GM19238 (cell line): ENCODE data around the gene KIF14.
"Not testable (repeated sequence)": the region's sequence is repeated elsewhere in the genome, so short reads cannot be mapped to it uniquely, and the experiment has no call there.

ENCODE experiments used
- DNase-seq: peaks from one replicate; pipeline ENCODE4 v3.0.0; 2011; ENCODE audit warnings: low spot score; ENCODE audit not compliant: insufficient read length

KIF14 gene

DNA sequence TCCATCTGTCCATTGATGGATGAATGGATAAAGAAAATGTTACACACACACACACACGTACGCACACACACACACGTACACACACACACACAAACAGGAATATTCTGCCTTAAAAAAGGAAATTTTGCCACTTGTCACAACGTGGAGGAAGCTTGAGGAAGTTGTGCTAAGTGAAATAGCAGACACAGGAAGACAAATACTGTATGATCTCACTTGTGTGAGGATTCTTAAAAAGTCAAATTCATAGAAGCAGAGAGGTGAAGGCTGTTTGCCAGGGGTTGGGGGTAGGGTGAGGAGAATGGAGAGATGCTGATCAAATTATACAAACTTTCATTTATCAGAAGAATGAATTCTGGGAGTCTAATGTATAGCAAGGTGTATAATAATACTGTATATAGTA, 73.2 kb downstream of the KIF14 start:
- no peak for DNase-seq

DNA sequence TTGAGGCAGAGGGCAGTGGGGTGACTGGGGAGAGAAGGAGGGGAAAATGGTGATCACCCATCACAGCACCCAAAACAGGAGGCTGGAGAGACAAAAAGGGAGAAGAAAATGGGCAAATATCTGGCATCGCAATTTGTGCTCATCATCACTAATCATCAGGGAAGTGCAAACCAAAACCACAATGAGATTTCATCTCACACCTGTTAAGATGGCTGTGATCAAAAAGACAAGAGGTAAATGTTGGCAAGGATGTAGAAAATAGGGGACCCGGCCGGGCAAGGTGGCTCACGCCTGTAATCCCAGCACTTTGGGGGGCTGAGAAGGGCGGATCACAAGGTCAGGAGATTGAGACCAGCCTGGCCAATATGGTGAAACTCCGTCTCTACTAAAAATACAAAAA, 74.0 kb downstream of the KIF14 start:
- no peak for DNase-seq

DNA sequence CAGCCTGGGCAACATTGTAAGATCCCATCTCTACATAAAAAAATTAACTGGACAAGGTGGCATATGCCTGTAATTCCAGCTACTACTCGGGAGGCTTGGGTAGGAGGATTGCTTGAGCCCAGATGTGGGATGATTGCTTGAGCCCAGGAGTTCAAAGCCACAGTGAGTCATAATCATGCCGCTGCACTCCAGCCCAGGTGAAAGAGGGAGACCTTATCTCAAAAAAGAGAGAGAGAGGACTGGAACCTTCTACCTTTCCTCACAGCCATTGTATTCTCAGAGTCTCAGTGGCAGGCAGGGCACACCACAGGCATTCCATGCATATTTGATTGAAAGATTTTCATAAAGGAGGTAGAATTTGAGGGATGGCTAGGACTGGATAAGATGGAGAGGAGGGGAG, 78.4 kb downstream of the KIF14 start:
- DNase-seq, result no peak

DNA sequence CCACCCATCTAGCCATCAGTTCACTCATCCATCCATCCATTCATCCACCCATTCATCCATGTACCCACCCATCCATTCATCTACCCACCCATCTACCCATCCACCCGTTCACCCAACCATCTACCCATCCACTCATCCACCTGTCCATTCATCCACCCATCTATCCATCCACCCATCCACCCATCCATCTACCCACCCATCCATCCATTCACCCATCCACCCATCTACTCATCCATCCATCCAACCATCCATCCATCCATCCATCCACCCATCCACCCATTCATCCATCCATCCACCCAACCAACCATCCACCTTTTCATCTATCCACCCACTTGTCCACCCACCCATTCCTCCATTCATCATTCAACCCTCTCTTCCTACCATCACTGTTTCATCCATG, 80.3 kb downstream of the KIF14 start:
- no peak for DNase-seq

DNA sequence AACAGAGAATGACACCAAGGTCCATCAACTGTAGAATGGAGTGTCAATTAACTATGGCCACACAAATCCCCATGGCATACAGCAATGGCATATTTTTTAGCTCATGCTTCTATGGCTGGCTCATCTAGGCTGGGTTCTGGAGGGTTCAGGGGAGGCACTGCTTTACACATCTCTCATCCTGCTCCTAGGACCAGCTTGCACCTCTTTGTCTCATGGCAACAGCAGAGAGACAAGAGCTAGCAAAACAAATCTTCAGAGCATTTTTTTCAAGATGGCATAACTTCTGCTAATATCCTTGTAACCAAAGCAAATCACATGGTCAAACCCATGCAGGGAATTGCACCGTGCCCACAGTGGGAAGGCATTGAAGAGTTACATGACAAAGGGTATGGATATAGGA, 82.4 kb downstream of the KIF14 start:
- DNase-seq, result no peak

DNA sequence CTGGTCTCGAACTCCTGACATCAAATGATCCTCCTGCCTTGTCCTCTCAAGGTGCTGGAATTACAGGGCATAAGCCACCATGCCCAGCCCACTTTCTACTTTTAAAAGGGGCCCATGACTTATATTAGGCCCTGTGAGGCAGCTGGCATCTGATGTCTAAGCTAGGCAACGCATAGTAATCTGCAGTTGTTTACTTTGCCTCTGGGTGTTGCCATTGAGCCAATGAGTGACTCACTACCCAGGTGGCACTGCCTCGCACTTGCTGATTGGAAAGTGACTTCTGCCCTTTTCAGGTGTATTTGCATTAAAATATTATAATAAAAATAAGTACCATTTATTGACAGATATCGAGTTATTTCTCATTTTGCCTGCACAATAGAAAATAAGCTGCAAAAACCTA, 84.9 kb downstream of the KIF14 start:
- no peak for DNase-seq

DNA sequence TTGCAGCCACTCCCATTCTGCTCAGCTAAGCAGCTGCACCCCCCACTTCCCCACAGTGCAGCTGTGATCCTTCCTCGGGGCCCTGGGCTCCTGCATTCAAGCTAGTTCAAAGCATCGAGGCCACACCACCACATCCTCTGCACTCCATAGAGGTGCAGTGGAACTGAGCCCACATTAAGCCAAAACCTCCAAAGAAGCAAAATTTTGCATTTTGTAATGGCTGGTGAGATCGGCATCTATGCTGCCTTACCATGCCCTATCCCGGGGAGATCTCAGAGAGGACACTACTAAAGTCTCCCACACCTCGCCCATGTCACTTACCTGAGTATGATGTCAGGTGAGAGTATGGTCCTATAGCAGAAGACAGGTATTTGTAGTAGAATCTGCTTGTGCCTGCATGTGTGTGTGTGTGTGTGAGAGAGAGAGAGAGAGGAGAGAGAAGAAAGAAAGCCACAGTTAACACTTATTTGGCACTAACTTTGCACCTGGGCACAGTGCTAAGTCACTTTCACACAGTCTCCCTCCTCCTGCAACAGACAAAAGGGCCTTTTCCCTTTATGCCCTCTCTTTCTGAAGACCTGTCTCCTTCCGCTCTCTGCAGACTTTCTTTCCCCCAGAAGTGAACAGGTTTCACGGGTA, 89.8 kb downstream of the KIF14 start:
- no peak for DNase-seq

DNA sequence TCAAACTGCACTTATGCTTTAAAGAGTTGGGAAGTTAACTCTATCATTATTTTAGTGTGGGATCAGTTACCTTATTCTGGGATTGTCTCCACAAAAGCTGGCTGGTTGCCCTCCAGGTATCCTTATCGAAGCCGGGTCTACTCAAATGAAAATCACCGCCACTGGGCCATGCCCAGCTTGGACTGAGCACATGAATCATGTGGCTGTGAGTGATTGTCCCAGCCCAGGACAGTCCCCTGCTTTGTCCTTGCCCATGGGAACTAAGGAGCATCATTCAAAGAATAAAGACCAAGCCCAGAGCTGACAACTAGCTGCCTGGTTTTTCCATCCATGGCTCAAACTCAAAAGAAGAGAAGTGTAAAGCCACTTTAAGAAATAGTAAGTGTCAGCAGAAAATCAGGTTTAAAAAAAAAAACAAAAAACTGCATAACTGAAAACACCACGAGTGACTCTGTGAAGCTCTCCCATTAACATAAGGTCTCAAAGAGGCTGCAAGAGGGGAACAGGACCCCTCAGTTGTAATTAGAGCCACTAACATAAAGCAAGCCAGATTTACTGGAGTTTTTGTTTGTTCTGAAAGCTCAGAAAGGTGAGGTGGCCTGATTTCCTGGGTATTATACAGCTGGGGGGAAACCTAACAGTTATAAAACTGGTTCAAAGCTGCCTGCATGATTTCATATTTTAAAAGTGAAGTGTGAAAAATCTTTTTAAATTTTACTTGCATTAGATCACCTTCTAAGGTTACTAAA, 91.5 kb downstream of the KIF14 start:
- no peak for DNase-seq

DNA sequence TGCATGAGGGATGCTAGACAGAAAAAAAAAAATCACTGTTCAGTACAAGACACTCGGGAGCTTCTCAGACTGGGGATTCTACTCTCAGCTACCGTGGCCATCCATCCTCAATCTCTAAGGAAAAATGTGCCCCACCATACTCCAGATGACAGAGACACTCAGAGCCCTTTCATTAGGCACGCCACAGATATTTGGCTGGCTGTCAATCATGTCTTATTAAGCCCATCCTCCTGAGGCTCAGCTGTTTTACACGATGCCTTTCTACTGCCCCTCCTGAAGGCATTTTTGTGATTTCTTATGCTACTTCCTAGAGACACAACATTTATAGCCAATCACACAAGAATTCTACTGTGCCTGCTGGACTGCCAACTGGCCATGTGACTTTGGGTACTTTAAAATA, 92.9 kb downstream of the KIF14 start:
- no peak for DNase-seq

DNA sequence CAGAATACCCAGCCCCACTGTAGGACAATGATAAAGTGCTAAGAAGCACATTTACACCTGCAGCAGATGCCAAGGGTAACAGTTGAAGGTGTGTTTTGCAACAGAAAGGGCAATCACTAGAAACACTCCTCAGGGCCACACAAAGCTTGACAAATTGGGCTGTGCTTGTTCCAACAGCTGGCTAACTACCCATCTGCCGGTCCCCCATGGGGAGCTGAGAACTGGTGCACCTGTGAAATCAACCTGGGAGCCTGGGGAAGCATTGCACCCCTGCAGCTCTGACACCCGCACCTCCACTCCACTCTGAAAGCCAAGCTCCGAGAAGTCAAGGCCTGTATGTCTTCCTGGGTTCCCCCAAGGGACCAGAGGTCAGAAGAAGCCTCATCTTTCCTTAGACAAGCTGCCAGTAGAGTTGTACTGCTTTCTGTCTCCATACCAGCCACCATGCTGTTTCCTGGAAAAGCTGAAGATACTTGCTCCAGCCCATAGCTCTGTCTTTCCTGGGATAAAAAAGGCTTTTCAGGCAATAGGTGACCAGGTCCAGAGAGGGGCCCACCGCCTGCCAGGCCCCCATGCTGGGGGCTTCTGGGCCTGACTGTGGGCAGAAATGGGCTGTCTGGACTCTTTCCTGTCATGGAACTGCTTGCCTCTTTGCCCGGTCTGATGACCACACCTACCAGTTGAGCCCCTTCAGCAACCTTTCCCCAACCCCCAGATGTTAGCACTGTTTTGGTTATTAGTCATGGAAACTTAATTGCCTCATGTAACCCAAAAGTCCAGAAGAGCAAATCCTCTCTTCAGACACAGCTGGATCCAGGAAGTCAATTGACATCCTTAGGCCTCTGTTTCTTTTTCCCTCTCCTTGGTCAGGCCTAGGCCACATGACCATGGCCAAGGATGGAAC, 93.6 kb downstream of the KIF14 start:
- DNase-seq, result no peak

DNA sequence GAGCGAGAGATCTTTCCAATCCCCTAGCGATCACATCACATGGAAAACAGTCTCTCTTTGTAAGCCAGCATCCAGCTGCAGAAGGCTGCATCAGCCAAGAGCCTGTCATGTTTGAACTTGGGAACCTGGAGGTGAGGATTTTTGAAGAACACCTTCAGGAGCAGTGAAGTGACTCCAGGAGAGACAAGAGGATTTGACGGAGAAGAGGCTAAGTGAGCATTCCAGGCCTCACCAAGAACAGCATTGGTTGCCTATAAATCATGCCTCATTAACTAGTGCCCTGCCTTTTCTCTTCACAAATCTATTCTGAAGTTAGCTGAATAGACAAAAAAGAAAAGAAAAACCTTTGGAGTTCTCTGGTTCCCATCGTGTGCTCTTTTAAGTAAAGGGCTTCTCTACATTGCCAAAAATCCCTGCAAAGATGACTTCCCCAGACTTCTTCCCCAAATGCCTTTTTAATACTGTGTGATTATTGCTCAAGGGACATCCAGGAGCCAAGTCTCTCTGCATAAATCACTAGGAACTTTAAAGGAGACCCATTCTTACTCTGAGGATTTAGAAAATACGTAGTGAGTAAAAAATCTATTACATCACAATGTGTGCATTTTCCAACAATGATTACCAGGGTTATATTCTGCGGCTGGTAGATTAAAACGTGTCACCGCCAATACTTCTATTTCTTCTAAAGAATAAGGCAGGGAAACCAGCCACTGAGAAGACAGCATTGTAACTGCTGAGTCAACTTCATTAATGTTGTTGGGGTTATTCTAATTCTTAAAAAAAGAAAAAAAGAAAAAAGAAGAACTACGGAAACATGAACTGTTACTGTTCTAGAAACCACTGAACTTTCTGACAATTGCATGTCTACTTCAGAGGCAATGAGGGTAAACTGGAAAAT, 95.2 kb downstream of the KIF14 start:
- no peak for DNase-seq

DNA sequence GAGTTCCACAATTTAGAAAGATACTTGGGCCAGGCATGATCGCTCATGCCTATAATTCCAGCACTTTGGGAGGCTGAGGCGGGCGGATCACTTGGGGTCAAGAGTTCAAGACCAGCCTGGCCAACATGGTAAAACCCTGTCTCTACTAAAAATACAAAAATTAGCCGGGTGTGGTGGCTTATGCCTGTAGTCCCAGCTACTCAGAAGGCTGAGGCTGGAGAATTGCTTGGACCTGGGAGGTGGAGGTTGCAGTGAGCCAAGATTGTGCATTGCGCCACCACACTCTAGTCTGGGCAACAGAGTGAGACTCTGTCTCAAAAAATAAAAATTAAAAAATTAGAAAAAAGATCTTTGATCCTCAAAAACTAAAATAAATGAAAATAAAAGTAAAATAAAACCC, 96.0 kb downstream of the KIF14 start:
- not testable (repeated sequence) for DNase-seq

DNA sequence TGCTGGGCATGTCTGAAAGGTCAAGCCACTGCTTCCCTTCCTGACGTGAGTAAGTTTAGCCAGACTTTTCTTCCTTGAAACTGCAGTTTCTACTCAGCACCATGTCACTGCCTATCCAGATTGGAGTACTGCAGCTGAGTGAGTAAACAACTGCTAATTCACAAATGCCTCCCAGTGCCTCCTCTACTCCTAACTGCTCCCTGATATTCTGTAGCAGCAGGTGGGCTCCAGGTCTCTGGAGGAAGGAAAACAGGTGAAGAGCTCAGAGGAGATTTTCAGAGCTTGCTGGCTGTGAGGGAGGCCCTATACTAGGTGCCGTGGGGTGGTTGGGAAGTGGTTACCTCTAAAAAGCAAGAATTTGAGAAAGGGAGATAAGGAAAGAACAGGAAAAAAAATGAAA, 96.5 kb downstream of the KIF14 start:
- DNase-seq, result no peak

DNA sequence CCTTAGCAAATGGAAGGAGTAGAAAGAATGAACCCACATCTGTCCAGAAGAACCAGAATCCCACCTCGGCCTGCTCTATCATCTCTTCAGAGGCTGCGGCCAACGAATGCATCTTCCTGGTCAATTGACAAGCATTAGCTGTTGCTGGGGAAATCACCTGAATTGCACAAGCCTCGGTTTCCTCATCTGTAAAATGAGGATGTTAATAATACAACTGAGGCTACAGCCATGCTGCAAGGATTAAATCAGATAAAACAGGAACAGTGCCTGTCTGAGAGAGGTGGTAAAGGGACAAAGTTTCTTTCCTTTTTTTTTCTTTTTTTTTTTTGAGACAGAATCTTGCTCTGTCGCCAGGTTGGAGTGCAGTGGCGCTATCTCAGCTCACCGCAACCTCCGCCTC, 99.8 kb downstream of the KIF14 start:
- DNase-seq, result no peak

DNA sequence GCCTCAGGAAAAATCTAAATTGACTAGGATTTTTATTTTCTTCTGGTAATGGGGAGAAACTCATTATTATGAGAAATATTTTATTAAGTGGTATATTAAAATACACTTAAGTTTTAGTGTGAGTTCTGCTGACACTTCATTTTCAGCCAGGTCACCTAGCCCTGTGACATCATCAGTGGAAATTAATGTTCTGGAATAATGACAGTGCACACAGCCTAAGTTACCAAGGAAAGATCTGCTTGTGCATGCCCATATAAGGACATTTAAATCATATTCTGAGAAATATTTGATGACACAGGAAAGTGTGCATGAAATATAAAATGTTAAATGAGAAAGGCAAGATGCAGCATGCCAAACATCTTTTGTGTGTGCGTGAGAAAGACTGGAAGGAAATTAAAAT, 102.0 kb downstream of the KIF14 start:
- DNase-seq, result no peak

DNA sequence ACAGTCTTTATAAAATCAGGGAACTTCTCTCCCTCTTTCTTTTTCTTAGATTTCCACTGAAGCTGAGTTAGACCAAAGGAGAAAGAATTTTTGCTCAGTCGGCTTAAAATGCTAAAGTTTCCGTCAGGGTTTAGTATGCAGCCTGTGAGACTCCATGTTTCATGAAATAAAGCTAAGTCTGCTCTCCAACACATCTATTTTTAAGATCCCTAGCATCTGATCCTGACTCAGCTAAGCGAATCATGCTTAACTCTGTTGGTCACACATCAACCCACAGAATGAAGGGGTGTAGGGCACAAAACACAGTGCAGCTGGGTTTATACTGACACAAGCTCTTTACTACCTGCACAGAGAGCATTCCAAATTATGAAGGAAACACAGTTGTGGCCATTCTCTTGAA, 108.4 kb downstream of the KIF14 start:
- DNase-seq, result no peak

DNA sequence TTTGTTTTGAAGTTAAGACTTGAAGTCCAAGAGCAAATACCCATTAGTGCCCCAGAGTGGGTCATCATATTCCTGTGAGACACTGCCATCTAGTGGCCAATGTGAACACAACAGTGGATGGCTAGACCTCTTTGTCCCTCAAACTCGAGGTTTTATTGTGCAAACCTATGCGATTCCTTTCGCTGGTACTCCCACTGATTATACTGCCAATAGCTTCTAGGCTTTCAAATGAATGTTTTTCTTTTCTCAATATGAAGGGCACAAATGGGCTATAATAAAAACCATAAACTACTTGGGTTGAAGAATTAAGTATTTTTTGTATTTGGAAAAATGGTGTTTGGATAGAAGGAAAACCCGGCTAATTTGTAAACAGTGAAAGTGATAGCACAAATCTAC, 110.3 kb downstream of the KIF14 start:
- DNase-seq, result peak; percentile 53

DNA sequence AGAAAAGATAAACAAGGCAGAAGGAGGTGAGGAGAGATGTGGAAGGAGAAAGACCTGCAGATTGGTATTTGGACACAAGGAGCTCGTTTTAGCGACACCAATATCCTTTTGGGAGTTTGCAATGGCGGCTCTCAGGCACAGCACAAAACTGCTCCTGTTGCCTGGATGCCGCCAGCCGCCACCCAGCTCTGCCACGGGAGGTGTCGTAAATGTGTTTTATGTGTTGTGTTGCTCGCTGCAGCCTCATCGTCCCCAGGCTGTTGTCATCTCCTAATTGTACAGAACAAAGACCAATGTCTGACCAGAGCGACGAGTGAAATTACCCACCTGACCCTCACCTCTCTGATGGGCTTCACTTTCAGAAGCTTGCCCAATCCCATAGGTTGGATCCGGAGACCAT, 114.1 kb downstream of the KIF14 start:
- no peak for DNase-seq

DNA sequence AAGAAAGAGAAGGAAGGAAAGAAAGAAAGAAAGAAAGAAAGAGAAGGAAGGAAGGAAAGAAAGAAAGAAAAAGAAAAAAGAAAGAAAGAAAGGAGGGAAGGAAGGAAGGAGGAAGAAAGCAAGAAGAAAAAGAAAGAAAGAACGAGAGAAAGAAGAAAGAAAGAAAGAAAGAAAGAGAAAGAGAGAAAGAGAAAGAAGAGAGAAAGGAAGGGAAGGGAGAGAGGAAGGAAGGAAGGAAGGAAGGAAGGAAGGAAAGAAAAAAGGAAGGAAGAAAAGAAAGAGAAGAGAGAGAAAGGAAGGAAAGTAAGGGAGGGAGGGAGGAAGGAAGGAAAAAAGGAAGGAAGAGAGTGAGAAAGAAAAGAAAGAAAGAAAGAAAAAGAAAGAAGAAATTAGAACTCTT, 115.3 kb downstream of the KIF14 start:
- DNase-seq, result no peak
